ENCODE measurements around the gene IPP.
A peak's percentile ranks its signal among the peaks of the same experiment; 100 is the strongest.
"Not testable (repeated sequence)": the region's sequence is repeated elsewhere in the genome, so short reads cannot be mapped to it uniquely, and the experiment has no call there.

The IPP gene

DNA sequence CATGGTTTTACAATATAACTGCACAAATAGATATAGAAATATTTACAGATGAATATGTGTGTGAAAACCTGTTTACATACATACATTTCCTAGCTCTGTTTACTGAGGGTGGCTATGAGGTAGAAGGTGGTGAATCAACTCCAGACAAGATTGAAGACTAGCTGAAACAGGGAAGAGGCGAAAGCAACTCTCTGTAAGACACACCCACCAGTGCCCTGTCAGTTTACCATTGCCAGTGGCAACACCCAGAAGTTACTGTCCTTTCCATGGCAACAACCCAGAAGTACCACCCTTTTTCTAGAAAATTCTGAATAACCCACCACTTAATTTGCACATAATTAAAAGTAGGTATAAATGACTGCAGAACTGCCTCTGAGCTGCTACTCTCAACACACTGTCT, 45.8 kb downstream of the IPP start:
- Histone ChIP-seq H3K4me1 (ENCODE audit: control insufficient read depth, insufficient read depth, low read length) (no peaks in the 10 kb centered on the region), H3K4me3 (ENCODE audit: low read depth, low read length) (no peak overlapping the region), H3K27me3 (ENCODE audit: control insufficient read depth, insufficient read depth, low read length) (no peaks in the 10 kb centered on the region), H3K9ac (ENCODE audit: low read depth, low read length) (no peak overlapping the region), H3K36me3 (ENCODE audit: control insufficient read depth, insufficient read depth, low read length) (no peaks in the 10 kb centered on the region), H3K9me3 (ENCODE audit: control insufficient read depth, insufficient read depth, low read length) (no peaks in the 10 kb centered on the region), H3K27ac (ENCODE audit: low read depth, low read length) (no peak overlapping the region)

DNA sequence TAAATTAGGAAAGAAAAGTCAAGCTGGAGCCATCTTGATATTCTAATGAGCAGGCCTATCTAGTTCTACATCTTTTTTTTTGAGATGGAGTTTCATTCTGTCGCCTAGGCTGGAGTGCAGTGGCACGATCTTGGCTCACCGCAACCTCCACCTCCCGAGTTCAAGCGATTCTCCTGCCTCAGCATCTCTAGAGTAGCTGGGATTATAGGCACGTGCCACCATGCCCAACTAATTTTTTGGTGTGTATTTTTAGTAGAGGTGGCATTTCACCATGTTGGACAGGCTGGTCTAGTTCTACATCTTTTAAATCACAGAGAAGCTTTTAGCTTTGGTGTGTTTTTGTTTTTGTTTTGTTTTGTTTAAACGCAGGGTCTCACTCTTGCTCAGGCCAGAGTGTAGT, 55.6 kb downstream of the IPP start:
- no peaks in the 10 kb centered on the region for H3K4me1 ChIP-seq (ENCODE audit: control insufficient read depth, insufficient read depth, low read length)
- no peaks in the 10 kb centered on the region for H3K27me3 ChIP-seq (ENCODE audit: control insufficient read depth, insufficient read depth, low read length)
- H3K4me3 ChIP-seq (ENCODE audit: low read depth, low read length), result no peak overlapping the region
- no peaks in the 10 kb centered on the region for H3K9me3 ChIP-seq (ENCODE audit: control insufficient read depth, insufficient read depth, low read length)
- peaks cover 55% of the 10 kb centered on the region for H3K36me3 ChIP-seq (ENCODE audit: control insufficient read depth, insufficient read depth, low read length)
- H3K27ac ChIP-seq (ENCODE audit: low read depth, low read length), result no peak overlapping the region
- H3K9ac ChIP-seq (ENCODE audit: low read depth, low read length), result no peak overlapping the region

DNA sequence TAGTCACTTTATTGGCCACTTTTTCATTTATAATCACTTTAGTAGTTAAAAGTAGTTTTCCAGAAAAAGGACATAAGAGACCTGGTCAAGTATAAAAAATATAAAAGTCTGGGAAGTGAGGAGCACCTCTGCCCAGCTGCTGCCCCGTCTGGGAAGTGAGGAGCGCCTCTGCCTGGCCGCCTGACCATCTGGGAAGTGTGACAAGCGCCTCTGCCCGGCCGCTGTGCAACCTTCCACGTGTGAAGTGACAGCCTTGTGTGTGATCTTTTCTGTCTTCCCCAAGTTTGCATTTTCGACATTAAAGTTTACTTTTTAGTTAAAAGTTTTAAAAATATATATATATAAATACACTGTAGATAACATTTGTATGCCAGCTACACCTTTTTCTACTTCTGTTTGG, 56.6 kb downstream of the IPP start:
- not testable (repeated sequence) for H3K27ac ChIP-seq (ENCODE audit: low read depth, low read length); H3K27me3 ChIP-seq (ENCODE audit: control insufficient read depth, insufficient read depth, low read length); H3K4me3 ChIP-seq (ENCODE audit: low read depth, low read length); H3K4me1 ChIP-seq (ENCODE audit: control insufficient read depth, insufficient read depth, low read length); H3K9ac ChIP-seq (ENCODE audit: low read depth, low read length); H3K9me3 ChIP-seq (ENCODE audit: control insufficient read depth, insufficient read depth, low read length)
- peaks cover 57% of the 10 kb centered on the region for H3K36me3 ChIP-seq (ENCODE audit: control insufficient read depth, insufficient read depth, low read length)

DNA sequence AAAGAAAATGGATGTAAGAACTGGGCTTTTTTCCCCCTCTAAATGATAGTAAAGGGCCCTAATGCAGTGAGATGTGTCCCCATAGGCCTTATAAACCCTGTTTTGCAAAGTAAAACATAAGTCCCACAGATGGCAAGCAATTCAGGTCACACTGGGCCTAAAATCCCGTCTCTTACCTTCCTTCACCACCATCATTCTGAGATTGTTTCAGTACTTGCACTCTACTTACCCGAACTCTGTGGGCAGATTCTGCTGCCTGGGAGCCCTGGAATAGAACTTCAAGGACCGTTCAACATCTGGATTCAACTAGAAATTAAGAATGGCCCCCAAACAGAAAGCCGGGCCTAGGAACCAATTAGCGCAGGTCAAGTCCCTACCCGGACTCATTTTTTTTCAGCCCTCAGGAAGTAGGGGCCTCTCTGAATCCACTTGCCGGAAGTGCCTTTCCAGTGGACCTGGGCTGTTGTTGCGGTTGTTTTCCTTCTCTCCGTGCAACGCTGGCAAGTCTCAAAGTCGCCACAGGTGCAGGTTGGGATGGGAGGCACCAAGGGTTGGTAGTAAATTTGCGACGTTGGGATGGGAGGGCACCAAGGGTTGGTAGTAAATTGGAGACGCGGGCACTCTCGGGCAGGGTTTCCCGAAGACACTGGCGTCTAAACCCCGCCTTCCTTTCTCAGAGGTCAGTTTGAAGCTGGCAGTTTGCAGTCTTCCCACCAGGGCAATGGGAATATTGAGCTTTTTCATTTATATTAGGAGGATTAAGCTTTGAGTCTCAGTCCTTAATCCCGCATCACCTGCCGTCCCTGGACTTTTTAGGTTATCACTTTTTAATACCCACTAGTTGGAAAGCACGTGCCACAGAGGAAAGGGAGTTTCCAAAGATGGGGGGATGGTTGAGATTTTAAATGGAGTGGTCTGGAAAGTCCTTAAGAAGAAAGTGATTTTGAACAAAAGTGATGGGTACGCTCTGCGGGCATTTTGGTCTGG, 62.4 kb downstream of the IPP start, which contains the start of gene TMEM69:
Gene TMEM69 (plus strand): TSS at position 428 of the 987 bp plus-strand sequence. CDS start 2,888 bp downstream, outside the sequence.
- H3K9me3 ChIP-seq (ENCODE audit: control insufficient read depth, insufficient read depth, low read length), result no peaks in the 10 kb centered on the region
- H3K9ac ChIP-seq (ENCODE audit: low read depth, low read length), result peak within 1 kb of the TSS; percentile 91
- peaks cover 5% of the 10 kb centered on the region; the same call in 1 of the 2 replicates for H3K4me1 ChIP-seq (ENCODE audit: control insufficient read depth, insufficient read depth, low read length)
- H3K27me3 ChIP-seq (ENCODE audit: control insufficient read depth, insufficient read depth, low read length), result no peaks in the 10 kb centered on the region
- H3K27ac ChIP-seq (ENCODE audit: low read depth, low read length), result peak within 1 kb of the TSS; percentile 99
- peaks cover 29% of the 10 kb centered on the region for H3K36me3 ChIP-seq (ENCODE audit: control insufficient read depth, insufficient read depth, low read length)
- peak within 1 kb of the TSS; percentile 99 for H3K4me3 ChIP-seq (ENCODE audit: low read depth, low read length)

DNA sequence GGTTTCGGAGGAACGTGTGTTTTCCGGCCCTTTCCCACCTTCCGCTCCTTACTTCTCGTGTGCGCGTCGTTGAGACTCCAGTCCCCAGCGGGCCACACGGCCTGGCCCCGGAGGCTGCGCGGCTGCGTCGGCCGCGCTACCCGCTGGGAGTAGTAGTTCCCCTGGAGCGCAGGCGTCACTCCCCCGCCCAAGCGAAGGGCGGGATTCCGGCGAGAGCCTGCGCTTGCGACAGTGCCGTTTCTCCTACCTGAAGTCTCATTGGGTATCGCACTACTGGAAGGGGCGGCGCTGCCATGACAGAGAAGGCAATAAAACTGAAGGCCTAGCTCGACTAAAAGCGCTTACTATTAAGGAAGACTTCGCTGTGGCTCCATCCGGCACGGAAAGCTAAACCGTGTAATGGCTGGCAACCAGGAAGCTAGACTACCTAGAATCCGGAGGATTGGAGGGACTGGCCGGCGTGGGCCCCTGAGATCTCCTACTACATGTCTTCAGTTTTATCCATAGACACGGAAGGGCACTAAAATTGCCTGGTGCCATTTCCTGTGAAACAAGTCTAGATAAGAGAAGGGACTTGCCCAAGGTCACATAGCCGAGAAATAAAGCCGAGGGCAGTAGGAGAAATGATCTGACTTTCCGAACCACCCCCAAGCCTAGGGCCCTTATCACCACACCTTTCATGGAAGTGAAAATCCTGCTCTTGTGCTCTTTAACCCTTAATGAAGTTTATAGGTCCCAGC, 63.3 kb downstream of the IPP start:
- Histone ChIP-seq H3K27ac (ENCODE audit: low read depth, low read length) (peak overlapping the region; percentile 99), H3K4me3 (ENCODE audit: low read depth, low read length) (peak overlapping the region; percentile 99), H3K4me1 (ENCODE audit: control insufficient read depth, insufficient read depth, low read length) (peaks cover 13% of the 10 kb centered on the region), H3K36me3 (ENCODE audit: control insufficient read depth, insufficient read depth, low read length) (peaks cover 21% of the 10 kb centered on the region), H3K9me3 (ENCODE audit: control insufficient read depth, insufficient read depth, low read length) (no peaks in the 10 kb centered on the region), H3K27me3 (ENCODE audit: control insufficient read depth, insufficient read depth, low read length) (no peaks in the 10 kb centered on the region), H3K9ac (ENCODE audit: low read depth, low read length) (peak overlapping the region; percentile 100)

DNA sequence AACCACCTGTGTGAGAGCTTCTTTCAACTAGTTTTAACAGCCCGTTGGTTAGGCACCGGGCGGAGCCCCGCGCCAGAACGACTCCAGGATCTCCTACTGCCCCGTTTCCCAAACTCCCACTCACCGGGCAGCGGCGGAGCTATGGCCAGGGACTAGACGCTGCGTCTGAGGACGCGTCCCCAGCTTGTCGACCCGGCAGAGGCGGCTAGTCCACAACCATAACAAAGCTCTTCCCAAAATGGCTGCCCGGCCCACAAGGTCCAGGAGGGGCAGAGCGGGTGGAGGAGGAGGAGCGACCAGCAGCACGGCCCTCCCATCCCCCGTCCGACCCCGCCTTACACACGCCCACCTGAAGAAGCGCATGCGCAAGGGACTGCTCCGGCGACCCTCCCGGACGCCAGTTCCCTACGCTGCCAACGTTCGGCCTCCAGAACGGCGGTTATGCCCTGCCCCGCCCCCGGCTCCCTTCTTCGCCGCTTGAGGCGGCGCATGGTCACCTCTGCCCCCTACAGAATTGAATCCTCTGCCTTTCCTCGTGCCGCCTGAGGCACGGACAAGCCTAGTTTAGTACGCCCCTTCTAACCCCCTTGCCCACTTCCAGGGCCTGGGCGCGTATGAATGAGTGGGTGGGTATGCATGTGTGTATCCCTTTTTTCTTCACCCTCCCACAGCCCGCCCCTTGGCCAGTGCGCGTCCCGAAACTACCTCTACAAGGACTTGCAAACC, 64.0 kb downstream of the IPP start, which contains the start of gene GPBP1L1:
Gene GPBP1L1 (minus strand): TSS at position 246 of the 726 bp plus-strand sequence. CDS start 27,446 bp downstream, outside the sequence.
- Histone ChIP-seq H3K9me3 (ENCODE audit: control insufficient read depth, insufficient read depth, low read length) (no peaks in the 10 kb centered on the region), H3K27me3 (ENCODE audit: control insufficient read depth, insufficient read depth, low read length) (no peaks in the 10 kb centered on the region), H3K4me1 (ENCODE audit: control insufficient read depth, insufficient read depth, low read length) (peaks cover 21% of the 10 kb centered on the region), H3K27ac (ENCODE audit: low read depth, low read length) (peak within 1 kb of the TSS; percentile 99), H3K36me3 (ENCODE audit: control insufficient read depth, insufficient read depth, low read length) (peaks cover 17% of the 10 kb centered on the region), H3K4me3 (ENCODE audit: low read depth, low read length) (peak within 1 kb of the TSS; percentile 99), H3K9ac (ENCODE audit: low read depth, low read length) (peak within 1 kb of the TSS; percentile 100)

DNA sequence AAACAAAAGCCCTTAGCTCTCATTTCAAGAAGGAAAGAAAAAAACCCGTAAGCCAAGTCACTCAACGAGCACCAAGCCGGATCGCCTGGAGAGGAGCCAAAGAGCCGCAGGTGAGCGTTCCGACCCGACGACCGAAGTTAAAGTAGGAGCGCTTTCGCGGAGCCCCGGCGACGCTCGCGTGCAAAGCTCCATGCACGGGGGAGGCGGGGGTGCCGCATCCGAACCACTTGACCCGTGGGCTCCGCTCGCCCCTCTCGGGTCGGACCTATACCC, 64.5 kb downstream of the IPP start:
- H3K27me3 ChIP-seq (ENCODE audit: control insufficient read depth, insufficient read depth, low read length), result no peaks in the 10 kb centered on the region
- H3K4me1 ChIP-seq (ENCODE audit: control insufficient read depth, insufficient read depth, low read length), result peaks cover 26% of the 10 kb centered on the region
- peak overlapping the region; percentile 100 for H3K9ac ChIP-seq (ENCODE audit: low read depth, low read length)
- H3K27ac ChIP-seq (ENCODE audit: low read depth, low read length), result peak overlapping the region; percentile 99
- H3K36me3 ChIP-seq (ENCODE audit: control insufficient read depth, insufficient read depth, low read length), result peaks cover 12% of the 10 kb centered on the region; the same call in 1 of the 2 replicates
- H3K4me3 ChIP-seq (ENCODE audit: low read depth, low read length), result peak overlapping the region; percentile 99
- H3K9me3 ChIP-seq (ENCODE audit: control insufficient read depth, insufficient read depth, low read length), result no peaks in the 10 kb centered on the region

DNA sequence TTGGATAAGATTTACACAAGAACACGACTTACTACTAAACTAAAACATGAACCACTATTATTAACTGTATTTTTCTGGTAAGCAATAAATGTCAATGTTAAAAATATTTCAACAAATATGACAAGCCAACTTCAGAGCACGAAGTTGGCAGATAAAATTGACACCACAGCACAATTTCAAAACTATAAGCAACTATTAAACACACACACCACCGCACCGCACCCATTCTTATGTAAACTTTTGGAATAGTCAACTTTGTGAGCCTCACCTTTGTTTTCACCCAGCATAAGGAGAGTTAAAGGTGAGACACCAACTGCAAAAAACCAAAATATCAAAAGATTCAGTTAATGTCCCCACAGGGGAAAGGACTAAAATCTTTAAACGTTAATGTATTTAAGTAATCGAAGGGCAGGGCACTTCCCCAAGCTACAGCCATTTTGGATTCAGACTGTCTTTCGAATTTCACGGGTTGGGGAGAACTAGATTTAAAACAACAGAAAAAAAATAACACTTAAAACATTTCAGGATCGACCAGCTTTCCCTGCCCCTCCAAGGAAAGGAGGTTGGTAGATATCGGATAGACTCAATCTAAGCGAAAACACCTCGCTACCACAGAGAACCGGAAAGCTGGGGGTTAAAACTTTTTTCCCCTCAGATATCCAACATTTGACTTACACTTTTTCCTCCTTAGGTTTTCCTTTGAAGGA, 65.0 kb downstream of the IPP start:
- H3K9me3 ChIP-seq (ENCODE audit: control insufficient read depth, insufficient read depth, low read length), result no peaks in the 10 kb centered on the region
- H3K4me3 ChIP-seq (ENCODE audit: low read depth, low read length), result peak overlapping the region; percentile 99
- peak overlapping the region; percentile 99 for H3K27ac ChIP-seq (ENCODE audit: low read depth, low read length)
- no peaks in the 10 kb centered on the region for H3K27me3 ChIP-seq (ENCODE audit: control insufficient read depth, insufficient read depth, low read length)
- H3K9ac ChIP-seq (ENCODE audit: low read depth, low read length), result peak overlapping the region; percentile 100
- peaks cover 31% of the 10 kb centered on the region for H3K4me1 ChIP-seq (ENCODE audit: control insufficient read depth, insufficient read depth, low read length)
- H3K36me3 ChIP-seq (ENCODE audit: control insufficient read depth, insufficient read depth, low read length), result peaks cover 7% of the 10 kb centered on the region; the same call in 1 of the 2 replicates

DNA sequence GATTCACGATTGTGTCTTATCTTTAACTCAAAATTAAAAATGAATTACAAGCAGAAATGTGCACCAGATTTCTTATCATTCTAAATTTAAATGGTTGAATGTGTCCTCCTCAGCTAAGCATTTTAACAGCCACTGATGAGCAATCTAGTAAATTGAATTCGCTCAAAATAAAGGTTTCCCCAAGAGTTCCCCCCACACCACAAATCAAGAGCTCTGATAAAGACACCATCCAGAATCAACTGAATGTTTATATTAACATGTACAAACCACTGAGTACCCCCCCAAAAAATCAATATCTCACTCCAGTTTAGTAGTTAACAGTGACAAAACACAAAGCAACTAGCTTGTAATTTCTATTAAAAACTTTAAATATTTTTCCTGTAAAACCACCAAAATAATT, 66.1 kb downstream of the IPP start:
- peak overlapping the region; percentile 99 for H3K4me3 ChIP-seq (ENCODE audit: low read depth, low read length)
- no peaks in the 10 kb centered on the region for H3K9me3 ChIP-seq (ENCODE audit: control insufficient read depth, insufficient read depth, low read length)
- no peaks in the 10 kb centered on the region for H3K27me3 ChIP-seq (ENCODE audit: control insufficient read depth, insufficient read depth, low read length)
- peaks cover 37% of the 10 kb centered on the region for H3K4me1 ChIP-seq (ENCODE audit: control insufficient read depth, insufficient read depth, low read length)
- no peak overlapping the region for H3K27ac ChIP-seq (ENCODE audit: low read depth, low read length)
- no peak overlapping the region for H3K9ac ChIP-seq (ENCODE audit: low read depth, low read length)
- H3K36me3 ChIP-seq (ENCODE audit: control insufficient read depth, insufficient read depth, low read length), result no peaks in the 10 kb centered on the region

DNA sequence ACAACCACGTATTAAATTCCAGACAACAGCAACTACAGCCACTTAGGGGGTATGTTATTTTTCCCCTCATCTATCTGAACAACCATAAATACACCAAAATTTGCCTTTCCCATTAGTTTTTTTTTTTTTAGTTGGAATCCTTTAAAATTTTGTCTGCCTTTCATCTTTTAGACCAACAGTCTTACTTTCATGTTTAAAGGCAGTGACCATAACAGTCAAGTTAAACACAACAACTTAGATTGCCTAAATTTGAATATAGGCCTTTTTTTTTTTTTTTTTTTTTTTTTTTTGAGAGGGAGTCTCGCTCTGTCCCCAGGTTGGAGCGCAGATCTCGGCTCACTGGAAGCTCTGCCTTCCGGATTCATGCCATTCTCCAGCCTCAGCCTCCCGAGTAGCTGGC, 67.5 kb downstream of the IPP start:
- H3K27ac ChIP-seq (ENCODE audit: low read depth, low read length), result no peak overlapping the region
- H3K4me3 ChIP-seq (ENCODE audit: low read depth, low read length), result no peak overlapping the region
- no peaks in the 10 kb centered on the region for H3K9me3 ChIP-seq (ENCODE audit: control insufficient read depth, insufficient read depth, low read length)
- no peak overlapping the region for H3K9ac ChIP-seq (ENCODE audit: low read depth, low read length)
- H3K36me3 ChIP-seq (ENCODE audit: control insufficient read depth, insufficient read depth, low read length), result no peaks in the 10 kb centered on the region
- peaks cover 52% of the 10 kb centered on the region for H3K4me1 ChIP-seq (ENCODE audit: control insufficient read depth, insufficient read depth, low read length)
- H3K27me3 ChIP-seq (ENCODE audit: control insufficient read depth, insufficient read depth, low read length), result no peaks in the 10 kb centered on the region
